NCI-H345 treated with DMSO at 0.1 percent for 48 hours (cell line): ENCODE data around the gene ZBTB33.

Source experiments
- DNase-seq: peaks from one replicate; lab custom pipeline; 2025; ENCODE audit not compliant: unreplicated experiment; lab: John Stamatoyannopoulos, UW

Gene ZBTB33

GRCh38 chrX:120262859-120263708, 12.5 kb downstream of the ZBTB33 start:
- no peak for DNase-seq

GRCh38 chrX:120264341-120264740, 13.7 kb downstream of the ZBTB33 start:
- no peak for DNase-seq

- no peak for DNase-seq
Observed at GRCh38 chrX:120269373-120270035, 18.9 kb downstream of the ZBTB33 start.

- no peak for DNase-seq
Observed at GRCh38 chrX:120270567-120270966, 20.0 kb downstream of the ZBTB33 start.

- DNase-seq: no peak
Observed at GRCh38 chrX:120271218-120271617, 20.6 kb downstream of the ZBTB33 start.

- no peak for DNase-seq
Observed at GRCh38 chrX:120274145-120274544, 23.5 kb downstream of the ZBTB33 start.

GRCh38 chrX:120274958-120275357, 24.3 kb downstream of the ZBTB33 start:
- DNase-seq: no peak

- no peak for DNase-seq
Observed at GRCh38 chrX:120281021-120281624, 30.5 kb downstream of the ZBTB33 start.

GRCh38 chrX:120281761-120282160, 31.1 kb downstream of the ZBTB33 start:
- DNase-seq: no peak

GRCh38 chrX:120282697-120283096, 32.1 kb downstream of the ZBTB33 start:
- DNase-seq: no peak

- no peak for DNase-seq
Observed at GRCh38 chrX:120286733-120287512, 36.3 kb downstream of the ZBTB33 start.

GRCh38 chrX:120287513-120288112, 37.0 kb downstream of the ZBTB33 start:
- no peak for DNase-seq

GRCh38 chrX:120290107-120290506, 39.5 kb downstream of the ZBTB33 start:
- DNase-seq: no peak

GRCh38 chrX:120291211-120291610, 40.6 kb downstream of the ZBTB33 start:
- no peak for DNase-seq

- no peak for DNase-seq
Observed at GRCh38 chrX:120293015-120293414, 42.4 kb downstream of the ZBTB33 start.

- DNase-seq: no peak
Observed at GRCh38 chrX:120294651-120295050, 44.0 kb downstream of the ZBTB33 start.

- no peak for DNase-seq
Observed at GRCh38 chrX:120297923-120298322, 47.3 kb downstream of the ZBTB33 start.

GRCh38 chrX:120299928-120300327, 49.3 kb downstream of the ZBTB33 start:
- DNase-seq: no peak

GRCh38 chrX:120301497-120301896, 50.9 kb downstream of the ZBTB33 start:
- no peak for DNase-seq

- DNase-seq: no peak
Observed at GRCh38 chrX:120301960-120302359, 51.3 kb downstream of the ZBTB33 start.

- DNase-seq: no peak
Observed at GRCh38 chrX:120302434-120302833, 51.8 kb downstream of the ZBTB33 start.
